Astrocyte of the cerebellum (primary cell): Measurements from ENCODE around the gene TNS3.

Experiments
- DNase-seq: peaks from one replicate; pipeline ENCODE4 v3.0.0-alpha.2; 2011; ENCODE audit warnings: low read depth
- H3K4me3 ChIP-seq: 2 replicates; pipeline ENCODE4 v1.5.1; 2011; ENCODE audit warnings: mild to moderate bottlenecking, low read depth, low read length, moderate library complexity
- CTCF ChIP-seq: IDR thresholded peaks from 2 replicates; pipeline ENCODE4 v1.5.1; 2012; ENCODE audit warnings: low read length, low read depth, moderate library complexity, mild to moderate bottlenecking; ENCODE audit errors: missing control alignments
- in situ Hi-C: cut with HindIII; loops from 2 replicates; pipeline ENCODE4 v1.10.0; 2017; ENCODE audit warnings: low sequenced_read_pairs

TNS3 gene

DNA sequence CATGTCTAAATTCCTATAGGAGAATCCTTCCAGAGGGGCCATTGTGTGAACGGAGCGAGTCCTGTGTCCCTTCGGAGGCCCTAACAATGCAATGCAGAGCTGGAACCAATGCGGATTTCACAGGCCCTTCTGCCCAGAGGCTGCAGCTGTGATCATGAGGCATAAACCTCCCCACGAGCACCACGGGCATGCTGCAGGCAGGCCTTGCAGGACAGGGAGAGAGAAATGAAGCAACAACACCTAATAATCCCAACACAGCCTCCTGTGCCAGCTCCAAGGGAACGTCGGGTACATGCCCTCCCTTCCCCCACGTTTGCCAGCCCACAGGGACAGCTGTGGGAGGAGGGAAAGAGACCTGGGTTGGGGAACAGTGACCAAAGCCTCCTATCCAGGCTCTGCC, 74.4 kb downstream of the TNS3 start:
- no peak for DNase-seq
- in situ Hi-C loops = no loop called here
- H3K4me3 ChIP-seq = no peak overlapping the region
- TF ChIP-seq CTCF = no peak

DNA sequence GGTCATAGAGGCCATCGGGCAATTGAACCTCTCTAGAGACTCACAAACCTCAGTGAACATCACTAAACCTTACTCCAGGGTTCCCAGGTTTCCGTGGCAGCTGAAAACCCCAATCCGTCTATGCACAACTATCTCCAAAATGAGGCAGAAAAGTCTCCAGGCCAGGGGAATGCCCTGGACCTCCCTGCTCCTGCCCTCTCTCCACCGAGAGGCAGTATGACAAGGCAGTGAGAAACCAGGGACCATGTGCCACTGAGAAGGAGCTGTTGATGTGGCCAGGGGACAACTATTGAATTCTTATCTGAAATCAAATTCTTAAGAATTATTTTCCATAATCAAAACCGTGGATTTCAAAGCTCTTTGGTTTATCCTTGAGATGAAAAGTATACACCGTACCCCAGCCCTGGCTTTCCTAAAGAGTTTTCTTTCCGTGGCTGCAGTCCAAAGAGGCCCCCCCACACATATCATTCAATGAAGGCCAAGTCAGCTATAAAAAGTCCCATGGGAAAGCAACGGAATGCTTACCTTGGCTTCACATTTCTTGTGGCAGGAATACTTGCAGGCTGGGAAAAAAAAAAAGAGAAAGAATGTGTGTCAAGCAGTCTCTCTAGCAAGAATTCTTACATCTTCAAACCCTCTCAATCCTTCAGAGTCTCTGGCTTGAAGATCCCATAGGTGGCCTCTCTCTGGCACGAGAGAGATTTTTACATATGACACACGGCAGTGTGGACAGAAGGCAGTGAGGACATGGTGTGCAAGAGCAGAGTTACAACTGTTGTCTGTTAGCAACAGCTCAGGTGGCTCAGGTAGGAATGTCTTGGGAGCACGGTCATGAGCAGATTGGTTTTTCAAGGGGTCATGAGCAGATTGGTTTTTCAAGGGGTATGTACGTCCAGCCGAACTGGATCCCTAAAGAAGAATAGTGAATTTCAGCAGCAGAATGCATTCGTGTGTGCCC, 75.2 kb downstream of the TNS3 start:
- H3K4me3 ChIP-seq = no peak overlapping the region
- peak; percentile 93 for DNase-seq
- peak; percentile 9 for TF ChIP-seq CTCF
- in situ Hi-C loops = no loop called here

DNA sequence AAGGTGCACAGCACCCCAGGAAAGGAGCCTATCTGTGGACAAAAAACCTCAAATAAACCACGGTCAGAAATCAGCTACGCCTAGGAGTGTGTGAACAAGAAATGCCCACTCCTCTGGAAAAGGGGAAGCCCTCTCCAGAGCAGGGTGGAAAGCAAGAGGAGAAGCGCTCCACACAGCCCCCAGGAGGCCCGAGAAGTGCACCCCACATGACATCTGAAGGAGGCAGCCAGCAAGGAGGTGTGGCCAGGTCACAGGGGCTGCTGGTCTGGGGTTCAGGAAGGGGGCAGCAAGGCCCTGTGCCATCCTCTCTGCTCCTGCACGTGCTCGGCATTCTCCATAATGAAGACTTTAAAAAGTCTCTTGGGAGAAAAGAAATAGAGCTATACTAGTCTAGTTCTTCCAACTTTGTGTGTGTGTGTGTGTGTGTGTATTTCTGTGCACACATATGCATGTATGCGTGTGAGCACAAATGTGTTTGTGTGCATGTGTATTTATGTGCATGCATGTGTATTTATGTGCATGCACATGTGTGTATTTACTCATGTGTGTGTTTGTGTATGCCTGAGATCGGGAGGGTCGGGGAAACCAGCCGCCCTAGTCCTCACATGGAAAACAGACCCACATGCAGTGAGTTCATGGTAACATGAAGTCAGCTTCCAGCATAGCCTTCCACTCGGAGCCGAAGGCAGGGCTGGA, 76.5 kb downstream of the TNS3 start:
- in situ Hi-C loops = no loop called here
- H3K4me3 ChIP-seq = no peak overlapping the region
- DNase-seq = no peak
- no peak for TF ChIP-seq CTCF

DNA sequence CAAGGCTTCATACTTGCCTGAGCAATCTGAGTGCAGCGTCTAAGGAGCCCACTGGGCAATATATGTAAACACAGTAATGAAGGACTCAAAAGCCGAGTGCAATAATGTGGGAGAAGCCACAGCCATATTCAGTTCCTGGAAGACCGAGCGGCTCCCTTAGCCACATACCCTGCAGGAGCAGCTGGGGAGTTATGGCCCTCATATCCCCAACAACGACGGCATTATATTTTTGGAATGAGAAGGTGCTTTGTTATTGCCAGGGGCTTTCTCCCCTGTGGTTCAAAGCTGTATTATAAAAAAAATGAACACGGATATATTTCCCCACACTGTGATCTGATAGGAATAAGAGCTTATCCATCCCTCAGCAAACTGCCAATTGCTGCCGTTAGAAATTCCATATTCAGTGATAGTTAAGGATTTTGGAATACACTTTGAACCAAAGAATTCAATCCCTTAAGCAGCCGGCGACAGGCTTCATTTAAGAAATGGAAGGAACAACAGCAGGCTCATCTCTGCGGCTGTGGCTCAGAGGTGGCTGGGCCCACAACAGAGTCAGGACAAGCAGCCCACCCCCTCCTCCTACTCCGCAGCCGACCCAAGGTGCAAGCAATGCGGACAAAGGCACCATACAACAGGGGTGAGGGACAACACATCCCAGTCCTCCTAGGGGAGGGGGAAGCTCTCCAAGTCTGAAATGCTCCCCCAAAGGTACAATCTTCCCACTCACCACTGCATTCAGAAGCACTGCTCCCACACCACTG, 77.2 kb downstream of the TNS3 start:
- in situ Hi-C loops = no loop called here
- no peak overlapping the region for H3K4me3 ChIP-seq
- TF ChIP-seq CTCF = no peak
- DNase-seq = no peak

DNA sequence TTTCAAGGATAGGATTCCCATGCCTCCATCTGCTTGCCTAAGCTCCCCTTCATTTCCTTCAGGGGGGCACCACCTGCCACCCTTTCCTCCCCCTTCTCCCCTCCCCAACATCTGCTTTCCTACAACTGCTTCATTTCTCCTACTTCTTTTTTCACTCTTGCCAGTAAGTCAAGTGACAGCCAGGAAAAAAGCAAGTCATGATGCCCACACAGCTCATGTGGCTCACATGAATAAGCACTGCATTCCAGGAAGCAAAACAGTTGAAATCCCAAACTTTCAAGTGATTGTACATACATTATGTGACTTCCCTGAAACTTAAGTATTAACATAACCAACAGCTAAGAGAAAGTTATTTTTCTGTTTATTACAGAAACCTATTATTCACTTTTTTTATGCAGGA, 78.6 kb downstream of the TNS3 start:
- no peak overlapping the region for H3K4me3 ChIP-seq
- in situ Hi-C loops = no loop called here
- no peak for DNase-seq
- TF ChIP-seq CTCF = no peak

- DNase-seq = no peak
- TF ChIP-seq CTCF = no peak
- H3K4me3 ChIP-seq = no peak overlapping the region
- in situ Hi-C loops = no loop called here
Observed at GRCh38 chr7:47502240-47502877, 79.6 kb downstream of the TNS3 start.
